ENCODE data around the gene AOAH.

The AOAH gene

DNA sequence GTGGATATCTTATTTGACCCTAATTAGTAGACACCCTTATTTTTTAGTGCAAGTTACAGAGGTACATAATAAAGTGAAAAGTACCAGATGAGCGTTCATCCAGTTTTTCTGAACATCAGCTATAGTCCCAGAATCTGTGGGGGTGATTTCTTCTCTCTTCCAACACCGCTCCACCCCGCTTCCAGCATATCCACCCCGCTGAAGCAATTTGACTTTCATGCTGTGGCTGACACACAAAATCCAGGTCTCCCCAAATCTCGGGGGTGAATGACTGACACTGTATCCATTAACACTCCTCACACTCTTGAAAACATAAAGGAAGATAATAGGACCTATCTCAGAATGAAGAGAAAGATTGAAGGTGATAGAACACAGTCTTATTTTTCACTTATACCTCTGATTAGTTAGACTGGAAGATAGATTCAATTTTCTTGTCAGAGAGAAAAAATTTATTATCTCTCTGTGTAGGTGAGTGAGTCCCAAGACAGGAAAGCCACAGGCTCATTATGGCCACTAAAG lies 191.3 kb downstream of the AOAH start:
- Histone ChIP-seq H3K27me3 (ENCODE audit: insufficient read depth, poor library complexity, severe bottlenecking) (no peaks in the 10 kb centered on the region), H3K27ac (replicated peaks) (no peak overlapping the region), H3K4me3 (replicated peaks; ENCODE audit: insufficient read depth, low read length) (no peak overlapping the region)
- DNase-seq (ENCODE audit: low read depth in 1 of 2, low spot score in 1 of 2) = no peak
- TF ChIP-seq GABPA (IDR thresholded peaks at IDR 0.05; ENCODE audit: low read depth) (no peak), POLR2AphosphoS5 (IDR thresholded peaks at IDR 0.05; ENCODE audit: low read depth) (no peak), REST (IDR thresholded peaks at IDR 0.05; ENCODE audit: insufficient replicate concordance, low read depth) (no peak), SPI1 (IDR thresholded peaks at IDR 0.05; ENCODE audit: borderline replicate concordance, low read depth) (no peak)
- TF ChIP-seq, protein P1, sequence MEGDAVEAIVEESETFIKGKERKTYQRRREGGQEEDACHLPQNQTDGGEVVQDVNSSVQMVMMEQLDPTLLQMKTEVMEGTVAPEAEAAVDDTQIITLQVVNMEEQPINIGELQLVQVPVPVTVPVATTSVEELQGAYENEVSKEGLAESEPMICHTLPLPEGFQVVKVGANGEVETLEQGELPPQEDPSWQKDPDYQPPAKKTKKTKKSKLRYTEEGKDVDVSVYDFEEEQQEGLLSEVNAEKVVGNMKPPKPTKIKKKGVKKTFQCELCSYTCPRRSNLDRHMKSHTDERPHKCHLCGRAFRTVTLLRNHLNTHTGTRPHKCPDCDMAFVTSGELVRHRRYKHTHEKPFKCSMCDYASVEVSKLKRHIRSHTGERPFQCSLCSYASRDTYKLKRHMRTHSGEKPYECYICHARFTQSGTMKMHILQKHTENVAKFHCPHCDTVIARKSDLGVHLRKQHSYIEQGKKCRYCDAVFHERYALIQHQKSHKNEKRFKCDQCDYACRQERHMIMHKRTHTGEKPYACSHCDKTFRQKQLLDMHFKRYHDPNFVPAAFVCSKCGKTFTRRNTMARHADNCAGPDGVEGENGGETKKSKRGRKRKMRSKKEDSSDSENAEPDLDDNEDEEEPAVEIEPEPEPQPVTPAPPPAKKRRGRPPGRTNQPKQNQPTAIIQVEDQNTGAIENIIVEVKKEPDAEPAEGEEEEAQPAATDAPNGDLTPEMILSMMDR (IDR thresholded peaks at IDR 0.05; ENCODE audit: insufficient read depth, low read length) = no peak

DNA sequence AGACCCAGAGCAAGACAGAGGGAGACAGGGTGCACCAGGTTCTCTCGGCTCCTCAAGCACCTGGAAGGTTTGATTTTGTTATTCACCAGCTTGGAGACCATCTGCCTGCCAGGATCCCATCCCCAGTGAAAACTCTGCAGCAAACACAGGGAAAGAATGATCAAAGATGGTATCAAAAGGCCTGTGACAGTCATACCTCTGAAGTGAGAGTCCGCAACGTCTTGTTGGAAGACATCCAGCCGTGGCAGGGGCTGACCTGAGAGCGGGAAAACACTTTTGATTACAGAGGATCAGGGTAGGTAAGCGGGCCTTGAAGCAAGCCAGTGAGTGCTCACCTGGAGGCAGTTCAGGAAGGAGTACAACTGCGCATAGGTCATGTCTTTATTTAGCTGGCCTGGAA lies 192.3 kb downstream of the AOAH start:
- Histone ChIP-seq H3K27ac (replicated peaks) (no peak overlapping the region), H3K4me3 (replicated peaks; ENCODE audit: insufficient read depth, low read length) (no peak overlapping the region), H3K27me3 (ENCODE audit: insufficient read depth, poor library complexity, severe bottlenecking) (no peaks in the 10 kb centered on the region)
- DNase-seq (ENCODE audit: low read depth in 1 of 2, low spot score in 1 of 2) = no peak
- TF ChIP-seq POLR2AphosphoS5 (IDR thresholded peaks at IDR 0.05; ENCODE audit: low read depth) = no peak
- TF ChIP-seq SPI1 (IDR thresholded peaks at IDR 0.05; ENCODE audit: borderline replicate concordance, low read depth) = no peak

- no peaks in the 10 kb centered on the region for H3K27me3 ChIP-seq (ENCODE audit: insufficient read depth, poor library complexity, severe bottlenecking)
- H3K4me3 ChIP-seq (replicated peaks; ENCODE audit: insufficient read depth, low read length) = no peak overlapping the region
- TF ChIP-seq POLR2AphosphoS5 (IDR thresholded peaks at IDR 0.05; ENCODE audit: low read depth) (no peak), SPI1 (IDR thresholded peaks at IDR 0.05; ENCODE audit: borderline replicate concordance, low read depth) (no peak), REST (IDR thresholded peaks at IDR 0.05; ENCODE audit: insufficient replicate concordance, low read depth) (no peak), GABPA (IDR thresholded peaks at IDR 0.05; ENCODE audit: low read depth) (no peak)
- TF ChIP-seq, protein P1 (IDR thresholded peaks at IDR 0.05; ENCODE audit: insufficient read depth, low read length) = no peak
- H3K27ac ChIP-seq (replicated peaks) = no peak overlapping the region
- no peak for DNase-seq (ENCODE audit: low read depth in 1 of 2, low spot score in 1 of 2)
Observed at GRCh38 chr7:36530456-36530855, 193.8 kb downstream of the AOAH start.

GRCh38 chr7:36527549-36527913 lies 196.8 kb downstream of the AOAH start:
- TF ChIP-seq GABPA (IDR thresholded peaks at IDR 0.05; ENCODE audit: low read depth) (no peak), POLR2AphosphoS5 (IDR thresholded peaks at IDR 0.05; ENCODE audit: low read depth) (no peak), SPI1 (IDR thresholded peaks at IDR 0.05; ENCODE audit: borderline replicate concordance, low read depth) (no peak)
- Histone ChIP-seq H3K27ac (replicated peaks) (no peak overlapping the region), H3K27me3 (ENCODE audit: insufficient read depth, poor library complexity, severe bottlenecking) (no peaks in the 10 kb centered on the region), H3K4me3 (replicated peaks; ENCODE audit: insufficient read depth, low read length) (no peak overlapping the region)
- DNase-seq (ENCODE audit: low read depth in 1 of 2, low spot score in 1 of 2) = no peak
